HT-29 (cell line): ENCODE data around the gene TIGIT. TPM values are rescaled to one million over a fixed set of nuclear protein-coding genes. Genes with fewer than 3 reads are reported as not detected.

Experiments used
- DNase-seq: peaks from one replicate; pipeline ENCODE4 v3.0.0-alpha.2; 2015; ENCODE audit warnings: low spot score
- total RNA-seq: library from RNA; depleted of rRNA; stranded (reverse); fragments of >200 nt; shearing (Covaris generic); gene quantifications from 2 replicates; pipeline ENCODE4 v1.2.3, GENCODE V29; 2014; rRNA removed

TIGIT gene
- total RNA-seq, 1 experiment from 2014 or later: not detected

GRCh38 chr3:114351123-114351821 is 57.4 kb downstream of the TIGIT start:
- no peak for DNase-seq

- no peak for DNase-seq
Observed at GRCh38 chr3:114351822-114352145, 58.0 kb downstream of the TIGIT start.

GRCh38 chr3:114355653-114356052 is 61.8 kb downstream of the TIGIT start:
- no peak for DNase-seq

- DNase-seq: no peak
Observed at GRCh38 chr3:114356066-114356465, 62.2 kb downstream of the TIGIT start.

- no peak for DNase-seq
Observed at GRCh38 chr3:114356525-114356924, 62.7 kb downstream of the TIGIT start.

Other genes with a start within 250 kb of the TIGIT start
- 0.78 and 1.1 TPM in 2 replicates for gene CCDC191, start 237.5 kb upstream of the TIGIT start, total RNA-seq
- 28.1 and 32.1 TPM in 2 replicates for gene QTRT2, start 237.3 kb upstream of the TIGIT start, total RNA-seq
- not detected in 2 replicates for gene DRD3, start 115.0 kb upstream of the TIGIT start, total RNA-seq
- gene ZNF80, start 56.5 kb upstream of the TIGIT start, total RNA-seq: not detected in 2 replicates